Endothelial cell of umbilical vein (primary cell): ENCODE results near the gene RPL7L1. TPM values are rescaled to one million over a fixed set of nuclear protein-coding genes. Genes with fewer than 3 reads are reported as not detected.

Experiments used
- BruUV-seq: library from RNA; stranded (reverse); fragments of 400-500 nt; replicated peaks from 2 replicates; lab custom pipeline; 2021; lab: Mats Ljungman, UMichigan
- CTCF ChIA-PET: fragments of 300-600, 350-600 bp; sonication (Branson Sonifier 250); formaldehyde crosslinking; loops from one replicate; lab custom pipeline; 2021; ENCODE audit warnings: antibody characterized with exemption, inconsistent platforms; lab: Charles Lee
- POLR2A ChIA-PET: fragments of 300-600, 350-600 bp; sonication (Branson Sonifier 250); formaldehyde crosslinking; loops from one replicate; lab custom pipeline; 2021; ENCODE audit warnings: antibody characterized with exemption, inconsistent platforms; lab: Charles Lee
- DNase-seq: peaks from one replicate; pipeline ENCODE4 v3.0.0-alpha.2; 2011; ENCODE audit warnings: low read depth, low spot score
- FAIRE-seq: peaks from 2 replicates; lab custom pipeline; 2011; peaks lifted over from hg19 to GRCh38; lab: Jason Lieb, UNC
- H2AFZ ChIP-seq: 2 replicates; pipeline ENCODE4 v1.6.0; 2012; ENCODE audit warnings: low read depth, low read length, control low read depth, inconsistent platforms
- H3K27ac ChIP-seq: 2 replicates; pipeline ENCODE4 v1.5.1; 2011; ENCODE audit warnings: low read depth, mild to moderate bottlenecking, control low read depth, low read length, moderate library complexity; ENCODE audit not compliant: insufficient read depth
- H3K27me3 ChIP-seq, 2 experiments: 2 replicates each; pipeline versions ENCODE4 v1.6.0 to v1.6.1; 2011; ENCODE audit warnings: low read length in 2 of 2, mixed read lengths in 1 of 2; ENCODE audit not compliant: control insufficient read depth in 2 of 2, insufficient read depth in 2 of 2
- H3K36me3 ChIP-seq, 2 experiments: 2 replicates in 1 of 2; 3 replicates in 1 of 2; pipeline ENCODE4 v1.5.1; 2011; ENCODE audit warnings: low read length in 2 of 2, mild to moderate bottlenecking in 1 of 2, moderate library complexity in 1 of 2; ENCODE audit not compliant: control insufficient read depth in 2 of 2, insufficient read depth in 2 of 2; ENCODE audit errors: extremely low read depth in 1 of 2
- H3K4me1 ChIP-seq: 3 replicates; pipeline ENCODE4 v1.5.1; 2011; ENCODE audit warnings: mild to moderate bottlenecking, low read length; ENCODE audit not compliant: control insufficient read depth, insufficient read depth; ENCODE audit errors: extremely low read depth
- H3K4me2 ChIP-seq: 2 replicates; pipeline ENCODE4 v1.6.1; 2011; ENCODE audit warnings: low read length, control low read depth, mixed read lengths; ENCODE audit not compliant: insufficient read depth
- H3K4me3 ChIP-seq, 3 experiments: fragments of 200-600 bp in 1 of 3; sonication (generic), shearing (Covaris generic) in 1 of 3; replicated peaks in 1 of 3; 2 replicates each; pipeline ENCODE4 v1.5.1; 2011 to 2016; ENCODE audit warnings: control low read depth in 3 of 3, low read length in 3 of 3, mild to moderate bottlenecking in 2 of 3, inconsistent platforms in 1 of 3, low read depth in 1 of 3, moderate library complexity in 1 of 3; ENCODE audit not compliant: insufficient read depth in 1 of 3
- H3K79me2 ChIP-seq: 2 replicates; pipeline ENCODE4 v1.6.0; 2012; ENCODE audit warnings: low read length, inconsistent platforms; ENCODE audit not compliant: control insufficient read depth, insufficient read depth
- H3K9ac ChIP-seq: replicated peaks from 2 replicates; pipeline ENCODE3; 2011; ENCODE audit warnings: low read length, control low read depth; ENCODE audit not compliant: insufficient read depth; ENCODE audit errors: extremely low read depth
- H3K9me1 ChIP-seq: replicated peaks from 3 replicates; pipeline ENCODE4 v1.6.0; 2011; ENCODE audit warnings: mild to moderate bottlenecking, low read length; ENCODE audit not compliant: control insufficient read depth, insufficient read depth; ENCODE audit errors: extremely low read depth
- H3K9me3 ChIP-seq: replicated peaks from 2 replicates; pipeline ENCODE4 v1.5.1; 2012; ENCODE audit warnings: low read length, inconsistent platforms; ENCODE audit not compliant: control insufficient read depth, insufficient read depth
- H4K20me1 ChIP-seq: replicated peaks from 2 replicates; pipeline ENCODE3; 2011; ENCODE audit warnings: mild to moderate bottlenecking, low read length; ENCODE audit not compliant: control insufficient read depth, insufficient read depth; ENCODE audit errors: extremely low read depth
- EZH2 ChIP-seq: IDR thresholded peaks from 2 replicates; pipeline ENCODE4 v1.6.1; 2012; ENCODE audit warnings: borderline replicate concordance, low read depth, mild to moderate bottlenecking, moderate library complexity, low read length, inconsistent platforms; ENCODE audit not compliant: severe bottlenecking
- FOS ChIP-seq: IDR thresholded peaks from 2 replicates; pipeline ENCODE4 v1.6.1; 2011; ENCODE audit warnings: mild to moderate bottlenecking, low read length, moderate library complexity, borderline replicate concordance; ENCODE audit not compliant: insufficient read depth
- GATA2 ChIP-seq: IDR thresholded peaks from 2 replicates; pipeline ENCODE4 v1.7.0; 2011; ENCODE audit warnings: low read depth, mild to moderate bottlenecking, moderate library complexity, mixed read lengths, low read length; ENCODE audit not compliant: insufficient read length, insufficient read depth
- JUN ChIP-seq: IDR thresholded peaks from 2 replicates; pipeline ENCODE4 v1.6.1; 2011; ENCODE audit warnings: borderline replicate concordance, low read depth; ENCODE audit not compliant: insufficient read length, insufficient read depth
- MYC ChIP-seq: IDR thresholded peaks from one replicate; pipeline ENCODE4 v1.6.1; 2011; ENCODE audit warnings: mild to moderate bottlenecking, low read depth, low read length
- POLR2A ChIP-seq: IDR thresholded peaks from 2 replicates; pipeline ENCODE4 v1.6.1; 2012; ENCODE audit warnings: low read depth, mild to moderate bottlenecking, control low read depth, low read length
- POLR2AphosphoS5 ChIP-seq: IDR thresholded peaks from 2 replicates; pipeline ENCODE4 v1.6.1; 2012; ENCODE audit warnings: low read depth, mild to moderate bottlenecking, control low read depth, low read length, moderate library complexity; ENCODE audit not compliant: insufficient read depth
- dilution Hi-C: fragments of 300-500 bp; cut with MboI; formaldehyde crosslinking; loops from one replicate; pipeline ENCODE4 v1.15.0; 2019; ENCODE audit warnings: low sequenced_read_pairs; ENCODE audit not compliant: extremely low pct_ligation_motif_present
- intact Hi-C: fragments of 100-400 bp; cut with micrococcal nuclease; formaldehyde crosslinking; loops from one replicate; pipeline ENCODE4 v1.10.0; 2022
- polyA plus RNA-seq, 4 experiments: library from polyadenylated mRNA; depleted of rRNA in 3 of 4; stranded (reverse) in 3 of 4; unstranded in 1 of 4; fragments of >200 nt; gene quantifications; 2 replicates each; pipeline versions ENCODE4 v1.2.1 to v1.2.3, GENCODE V29; 2011 to 2012; ENCODE audit warnings: missing spikeins in 1 of 4
- total RNA-seq: library from RNA; stranded (reverse); gene quantifications from 2 replicates; pipeline ENCODE4 v1.2.3, GENCODE V29; 2021
- TF ChIP-seq, protein P1 (sequence below): IDR thresholded peaks from 2 replicates; pipeline ENCODE4 v1.6.1; 2011; ENCODE audit not compliant: insufficient read depth, insufficient read length
- TF ChIP-seq, protein P2 (sequence below), 2 donors: IDR thresholded peaks; 1 replicate in 1 of 2; 2 replicates in 1 of 2; pipeline ENCODE4 v1.5.1; 2011; ENCODE audit warnings: low read length in 2 of 2, mild to moderate bottlenecking in 2 of 2, moderate library complexity in 2 of 2, control low read depth in 1 of 2, inconsistent platforms in 1 of 2, low read depth in 1 of 2; ENCODE audit not compliant: insufficient read depth in 1 of 2; ENCODE audit errors: extremely low read depth in 1 of 2

The RPL7L1 gene
- total and polyA plus RNA-seq, 2 donors (not counting 3 experiments of a cell fraction or from before 2014, with no cell fraction given), result 36.9 to 103 TPM

- CTCF ChIA-PET, result interaction anchor here (1.1 to 3.6 kb wide), 10 partner anchors 15 to 434 kb away, joined by 3 to 28 read pairs (median 4); partner anchors contain the start of genes CNPY3, KLHDC3 and MEA1
- Histone ChIP-seq H2AFZ (peak overlapping the region; percentile 77), H3K27ac (no peak overlapping the region), H4K20me1 (no peaks in the 10 kb centered on the region), H3K27me3 (no peaks in the 10 kb centered on the region), H3K36me3 (no peaks in the 10 kb centered on the region), H3K4me1 (peaks cover 7% of the 10 kb centered on the region), H3K79me2 (no peaks in the 10 kb centered on the region), H3K4me2 (peak overlapping the region; percentile 36), H3K9me1 (no peaks in the 10 kb centered on the region), H3K9me3 (no peaks in the 10 kb centered on the region), H3K4me3 (no peak overlapping the region), H3K9ac (no peak overlapping the region)
- intact Hi-C loops (loop anchor here (1.0 to 10.0 kb wide), 8 partner anchors 10 to 605 kb away; partner anchors contain the start of genes GNMT and PPP2R5D), dilution Hi-C loops (no loop called here)
- TF ChIP-seq POLR2A (no peak), EZH2 (no peak), GATA2 (no peak), FOS (no peak), MYC (no peak), POLR2AphosphoS5 (no peak), JUN (no peak)
- TF ChIP-seq, protein P1, sequence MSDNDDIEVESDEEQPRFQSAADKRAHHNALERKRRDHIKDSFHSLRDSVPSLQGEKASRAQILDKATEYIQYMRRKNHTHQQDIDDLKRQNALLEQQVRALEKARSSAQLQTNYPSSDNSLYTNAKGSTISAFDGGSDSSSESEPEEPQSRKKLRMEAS, result no peak
- TF ChIP-seq, protein P2, sequence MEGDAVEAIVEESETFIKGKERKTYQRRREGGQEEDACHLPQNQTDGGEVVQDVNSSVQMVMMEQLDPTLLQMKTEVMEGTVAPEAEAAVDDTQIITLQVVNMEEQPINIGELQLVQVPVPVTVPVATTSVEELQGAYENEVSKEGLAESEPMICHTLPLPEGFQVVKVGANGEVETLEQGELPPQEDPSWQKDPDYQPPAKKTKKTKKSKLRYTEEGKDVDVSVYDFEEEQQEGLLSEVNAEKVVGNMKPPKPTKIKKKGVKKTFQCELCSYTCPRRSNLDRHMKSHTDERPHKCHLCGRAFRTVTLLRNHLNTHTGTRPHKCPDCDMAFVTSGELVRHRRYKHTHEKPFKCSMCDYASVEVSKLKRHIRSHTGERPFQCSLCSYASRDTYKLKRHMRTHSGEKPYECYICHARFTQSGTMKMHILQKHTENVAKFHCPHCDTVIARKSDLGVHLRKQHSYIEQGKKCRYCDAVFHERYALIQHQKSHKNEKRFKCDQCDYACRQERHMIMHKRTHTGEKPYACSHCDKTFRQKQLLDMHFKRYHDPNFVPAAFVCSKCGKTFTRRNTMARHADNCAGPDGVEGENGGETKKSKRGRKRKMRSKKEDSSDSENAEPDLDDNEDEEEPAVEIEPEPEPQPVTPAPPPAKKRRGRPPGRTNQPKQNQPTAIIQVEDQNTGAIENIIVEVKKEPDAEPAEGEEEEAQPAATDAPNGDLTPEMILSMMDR (IDR thresholded peaks at IDR 0.05; ENCODE audit: extremely low read depth in 1 of 2, insufficient read depth in 1 of 2, low read depth in 1 of 2, low read length in 2 of 2), result no peak
- BruUV-seq, result no TSS peak
- FAIRE-seq (peak; percentile 72), DNase-seq (peak; percentile 41)
- POLR2A ChIA-PET, result no interaction called here
Observed at GRCh38 chr6:42899871-42900270, 20.5 kb downstream of the RPL7L1 start.
